ENCODE results near the gene CLK1. TPM values are rescaled to one million over a fixed set of nuclear protein-coding genes. Genes with fewer than 3 reads are reported as not detected.
A peak's percentile ranks its signal among the peaks of the same experiment; 100 is the strongest.

The CLK1 gene
- total RNA-seq, 2 donors from 2014 or later, result 126 to 131 TPM

- peak overlapping the region; percentile 88 to 96 for H3K4me3 ChIP-seq
- H3K36me3 ChIP-seq, result peaks cover under 1 to 8% of the 10 kb centered on the region in 2 donors
- DNase-seq (ENCODE audit: low spot score), result peak; percentile 69
- intact Hi-C loops (cut with DNase I), result loop anchor here (1.0 kb wide), 1 partner anchor 99 kb away; no protein-coding TSS in a partner anchor
- TF ChIP-seq POLR2AphosphoS5 (IDR thresholded peaks at IDR 0.05), result peak; percentile 27
- peak; percentile 41 for TF ChIP-seq POLR2A (IDR thresholded peaks at IDR 0.05)
- TF ChIP-seq, protein P1, sequence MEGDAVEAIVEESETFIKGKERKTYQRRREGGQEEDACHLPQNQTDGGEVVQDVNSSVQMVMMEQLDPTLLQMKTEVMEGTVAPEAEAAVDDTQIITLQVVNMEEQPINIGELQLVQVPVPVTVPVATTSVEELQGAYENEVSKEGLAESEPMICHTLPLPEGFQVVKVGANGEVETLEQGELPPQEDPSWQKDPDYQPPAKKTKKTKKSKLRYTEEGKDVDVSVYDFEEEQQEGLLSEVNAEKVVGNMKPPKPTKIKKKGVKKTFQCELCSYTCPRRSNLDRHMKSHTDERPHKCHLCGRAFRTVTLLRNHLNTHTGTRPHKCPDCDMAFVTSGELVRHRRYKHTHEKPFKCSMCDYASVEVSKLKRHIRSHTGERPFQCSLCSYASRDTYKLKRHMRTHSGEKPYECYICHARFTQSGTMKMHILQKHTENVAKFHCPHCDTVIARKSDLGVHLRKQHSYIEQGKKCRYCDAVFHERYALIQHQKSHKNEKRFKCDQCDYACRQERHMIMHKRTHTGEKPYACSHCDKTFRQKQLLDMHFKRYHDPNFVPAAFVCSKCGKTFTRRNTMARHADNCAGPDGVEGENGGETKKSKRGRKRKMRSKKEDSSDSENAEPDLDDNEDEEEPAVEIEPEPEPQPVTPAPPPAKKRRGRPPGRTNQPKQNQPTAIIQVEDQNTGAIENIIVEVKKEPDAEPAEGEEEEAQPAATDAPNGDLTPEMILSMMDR (IDR thresholded peaks at IDR 0.05), result peak in 3 of 4 experiments; percentile 48 to 73 (median 70)
- no peaks in the 10 kb centered on the region for H3K27me3 ChIP-seq (replicated peaks; ENCODE audit: insufficient read depth)
- H3K27ac ChIP-seq, result peak overlapping the region; percentile 97 to 98
- no peaks in the 10 kb centered on the region for H3K9me3 ChIP-seq
- WGBS, result under 1% methylated on average over 60 of the region's 70 CpGs
- H3K4me1 ChIP-seq (replicated peaks), result peaks cover 8% of the 10 kb centered on the region
These were observed 52.1 kb downstream of the CLK1 start for GRCh38 chr2:200812122-200813022.

- Histone ChIP-seq H3K27me3 (replicated peaks; ENCODE audit: insufficient read depth) (no peaks in the 10 kb centered on the region), H3K27ac (peak within 1 kb of the TSS; percentile 97 to 98), H3K4me3 (peak within 1 kb of the TSS; percentile 88 to 96), H3K4me1 (replicated peaks) (peaks cover 8% of the 10 kb centered on the region), H3K9me3 (no peaks in the 10 kb centered on the region), H3K36me3 (peaks cover 0 to 4% of the 10 kb centered on the region in 2 donors)
- WGBS, result under 1% methylated on average over 54 of the region's 75 CpGs
- peak; percentile 95 for DNase-seq (ENCODE audit: low spot score)
- intact Hi-C loops (cut with DNase I), result loop anchor here (1.0 to 2.0 kb wide), 2 partner anchors 53 to 98 kb away; partner anchors contain the start of gene CLK1
- TF ChIP-seq, protein P1 (IDR thresholded peaks at IDR 0.05), result peak in 1 of 4 experiments; percentile 29
- TF ChIP-seq POLR2AphosphoS5 (IDR thresholded peaks at IDR 0.05), result peak; percentile 91
- TF ChIP-seq POLR2A (IDR thresholded peaks at IDR 0.05), result peak; percentile 94
These were observed 52.9 kb downstream of the CLK1 start, which contains the start of gene BZW1 for GRCh38 chr2:200811333-200812121. Gene BZW1, plus strand, starts transcription at chr2:200811910. Its CDS starts 1,308 bp downstream, at chr2:200813218.

DNA sequence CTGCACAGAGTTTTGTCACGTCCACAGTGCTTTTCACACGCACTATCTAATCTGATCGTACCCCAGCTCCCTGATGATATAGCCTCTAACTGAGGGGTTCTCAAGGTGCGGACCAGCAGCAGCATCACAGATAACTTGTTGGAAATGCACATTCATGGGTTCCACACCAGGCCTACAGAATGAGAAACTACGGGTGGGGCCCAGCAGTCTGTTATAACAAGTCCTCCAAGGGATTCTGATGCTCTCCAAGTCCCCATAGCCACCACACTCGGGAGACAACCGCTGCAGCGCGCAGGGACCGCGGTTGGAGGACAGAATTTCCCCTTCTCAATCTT lies 53.5 kb downstream of the CLK1 start:
- Histone ChIP-seq H3K4me1 (replicated peaks) (peaks cover 8% of the 10 kb centered on the region), H3K27ac (peak overlapping the region; percentile 97 to 98), H3K4me3 (peak overlapping the region; percentile 88 to 96), H3K9me3 (no peaks in the 10 kb centered on the region), H3K27me3 (replicated peaks; ENCODE audit: insufficient read depth) (no peaks in the 10 kb centered on the region), H3K36me3 (no peaks in the 10 kb centered on the region)
- intact Hi-C loops (cut with DNase I), result loop anchor here (2.0 kb wide), 1 partner anchor 54 kb away; the partner anchor contains the start of gene CLK1
- TF ChIP-seq POLR2AphosphoS5 (IDR thresholded peaks at IDR 0.05), result no peak
- no peak for TF ChIP-seq POLR2A (IDR thresholded peaks at IDR 0.05)
- TF ChIP-seq, protein P1 (IDR thresholded peaks at IDR 0.05), result no peak
- WGBS, result 2% methylated on average over 11 of the region's 11 CpGs
- DNase-seq (ENCODE audit: low spot score), result no peak

DNA sequence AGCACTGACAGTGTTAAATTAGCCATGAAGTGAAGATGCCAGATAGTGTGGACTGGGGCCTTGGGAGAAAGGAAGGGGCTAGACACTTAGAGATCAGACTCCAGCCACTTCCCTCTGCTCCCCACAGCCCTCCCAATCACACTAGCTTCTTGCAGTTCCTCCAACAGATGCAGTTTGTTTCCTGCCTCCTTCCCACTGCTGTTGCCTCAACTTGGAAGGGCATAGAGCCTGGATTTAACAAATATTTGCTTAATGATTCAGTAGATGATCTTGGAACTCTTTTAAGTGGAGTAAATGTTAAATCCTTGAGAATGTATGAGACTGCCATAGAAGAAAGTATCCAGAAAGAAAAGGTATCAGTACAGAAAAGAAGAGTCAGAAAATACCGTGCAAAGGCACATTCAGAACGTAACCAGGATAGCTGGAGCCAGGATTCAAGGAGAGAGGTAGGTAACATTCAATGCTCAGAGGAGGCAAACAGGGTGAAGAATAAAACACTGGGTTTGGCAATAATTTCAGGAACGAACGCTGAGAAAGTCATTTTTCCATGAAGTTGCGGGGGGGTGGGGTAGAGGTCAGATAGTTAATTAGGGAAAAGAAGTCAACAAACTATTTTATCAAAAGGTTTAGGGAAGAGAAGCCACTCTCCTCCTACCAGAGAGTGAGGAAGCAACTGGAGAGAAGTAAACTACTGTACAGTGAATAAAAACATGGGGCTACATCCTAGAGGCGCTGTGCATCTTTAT lies 54.0 kb downstream of the CLK1 start:
- 11% methylated on average over 6 of the region's 6 CpGs for WGBS
- no peaks in the 10 kb centered on the region for H3K36me3 ChIP-seq
- H3K4me3 ChIP-seq, result peak overlapping the region; percentile 88 to 96
- no peaks in the 10 kb centered on the region for H3K27me3 ChIP-seq (replicated peaks; ENCODE audit: insufficient read depth)
- intact Hi-C loops (cut with DNase I), result loop anchor here (2.0 kb wide), 1 partner anchor 54 kb away; the partner anchor contains the start of gene CLK1
- peak; percentile 38 for DNase-seq (ENCODE audit: low spot score)
- peak overlapping the region; percentile 97 to 98 for H3K27ac ChIP-seq
- H3K4me1 ChIP-seq (replicated peaks), result peaks cover 8% of the 10 kb centered on the region
- H3K9me3 ChIP-seq, result no peaks in the 10 kb centered on the region
- TF ChIP-seq POLR2AphosphoS5 (IDR thresholded peaks at IDR 0.05) (peak; percentile 71), POLR2A (IDR thresholded peaks at IDR 0.05) (no peak)
- TF ChIP-seq, protein P1 (IDR thresholded peaks at IDR 0.05), result no peak

All from prostate gland (tissue), 2 donors.